ENCODE results near the gene ANKRD22.

Gene ANKRD22

GRCh38 chr10:88805924-88806323 is 45.7 kb downstream of the ANKRD22 start:
- H3K27me3 ChIP-seq (ENCODE audit: insufficient read depth, low read length, poor library complexity): no peaks in the 10 kb centered on the region
- H3K27ac ChIP-seq (ENCODE audit: low read length): no peak overlapping the region
- H3K36me3 ChIP-seq (ENCODE audit: insufficient read depth, low read length): no peaks in the 10 kb centered on the region
- H4K20me1 ChIP-seq (ENCODE audit: insufficient read depth, low read length): no peaks in the 10 kb centered on the region
- DNase-seq: no peak
- no peak overlapping the region for H3K9ac ChIP-seq (ENCODE audit: low read depth, low read length)
- no peak for ATAC-seq (ENCODE audit: insufficient read depth, low read depth)
- H3K9me3 ChIP-seq (ENCODE audit: insufficient read depth, low read length, severe bottlenecking): no peaks in the 10 kb centered on the region
- H2AFZ ChIP-seq (ENCODE audit: low read depth, low read length): no peak overlapping the region
- no peaks in the 10 kb centered on the region for H3K79me2 ChIP-seq (ENCODE audit: insufficient read depth, low read length)
- H3K4me3 ChIP-seq (ENCODE audit: low read depth in 1 of 2, low read length in 2 of 2): no peak overlapping the region
- H3K4me2 ChIP-seq (ENCODE audit: insufficient read depth, low read length): no peak overlapping the region
- TF ChIP-seq CTCF (IDR thresholded peaks at IDR 0.05; ENCODE audit: borderline replicate concordance, extremely low read depth, low read length, poor library complexity, severe bottlenecking) (no peak), EZH2 (IDR thresholded peaks at IDR 0.05; ENCODE audit: borderline replicate concordance, low read depth, low read length, severe bottlenecking) (no peak)
- no peaks in the 10 kb centered on the region for H3K4me1 ChIP-seq (ENCODE audit: insufficient read depth, low read length)

GRCh38 chr10:88805361-88805760 is 46.3 kb downstream of the ANKRD22 start:
- H4K20me1 ChIP-seq (ENCODE audit: insufficient read depth, low read length): no peaks in the 10 kb centered on the region
- no peaks in the 10 kb centered on the region for H3K27me3 ChIP-seq (ENCODE audit: insufficient read depth, low read length, poor library complexity)
- DNase-seq: no peak
- no peak overlapping the region for H3K9ac ChIP-seq (ENCODE audit: low read depth, low read length)
- H3K4me2 ChIP-seq (ENCODE audit: insufficient read depth, low read length): no peak overlapping the region
- H3K79me2 ChIP-seq (ENCODE audit: insufficient read depth, low read length): no peaks in the 10 kb centered on the region
- no peaks in the 10 kb centered on the region for H3K4me1 ChIP-seq (ENCODE audit: insufficient read depth, low read length)
- ATAC-seq (ENCODE audit: insufficient read depth, low read depth): no peak
- TF ChIP-seq EZH2 (IDR thresholded peaks at IDR 0.05; ENCODE audit: borderline replicate concordance, low read depth, low read length, severe bottlenecking): no peak
- no peak for TF ChIP-seq CTCF (IDR thresholded peaks at IDR 0.05; ENCODE audit: borderline replicate concordance, extremely low read depth, low read length, poor library complexity, severe bottlenecking)
- no peaks in the 10 kb centered on the region for H3K9me3 ChIP-seq (ENCODE audit: insufficient read depth, low read length, severe bottlenecking)
- H3K27ac ChIP-seq (ENCODE audit: low read length): no peak overlapping the region
- no peak overlapping the region for H2AFZ ChIP-seq (ENCODE audit: low read depth, low read length)
- no peak overlapping the region for H3K4me3 ChIP-seq (ENCODE audit: low read depth in 1 of 2, low read length in 2 of 2)
- H3K36me3 ChIP-seq (ENCODE audit: insufficient read depth, low read length): no peaks in the 10 kb centered on the region

- H2AFZ ChIP-seq (ENCODE audit: low read depth, low read length): no peak overlapping the region
- no peak for ATAC-seq (ENCODE audit: insufficient read depth, low read depth)
- H3K9ac ChIP-seq (ENCODE audit: low read depth, low read length): no peak overlapping the region
- no peaks in the 10 kb centered on the region for H3K36me3 ChIP-seq (ENCODE audit: insufficient read depth, low read length)
- no peak overlapping the region for H3K27ac ChIP-seq (ENCODE audit: low read length)
- no peaks in the 10 kb centered on the region for H3K27me3 ChIP-seq (ENCODE audit: insufficient read depth, low read length, poor library complexity)
- TF ChIP-seq EZH2 (IDR thresholded peaks at IDR 0.05; ENCODE audit: borderline replicate concordance, low read depth, low read length, severe bottlenecking) (no peak), CTCF (IDR thresholded peaks at IDR 0.05; ENCODE audit: borderline replicate concordance, extremely low read depth, low read length, poor library complexity, severe bottlenecking) (no peak)
- no peak for DNase-seq
- no peak overlapping the region for H3K4me3 ChIP-seq (ENCODE audit: low read depth in 1 of 2, low read length in 2 of 2)
- no peak overlapping the region for H3K4me2 ChIP-seq (ENCODE audit: insufficient read depth, low read length)
- no peaks in the 10 kb centered on the region for H4K20me1 ChIP-seq (ENCODE audit: insufficient read depth, low read length)
- no peaks in the 10 kb centered on the region for H3K4me1 ChIP-seq (ENCODE audit: insufficient read depth, low read length)
- no peaks in the 10 kb centered on the region for H3K79me2 ChIP-seq (ENCODE audit: insufficient read depth, low read length)
- no peaks in the 10 kb centered on the region for H3K9me3 ChIP-seq (ENCODE audit: insufficient read depth, low read length, severe bottlenecking)
These were observed 47.4 kb downstream of the ANKRD22 start for GRCh38 chr10:88804083-88804812.
